HG03565 (cell line): ENCODE results near the gene CENPL.
A peak's percentile ranks its signal among the peaks of the same experiment; 100 is the strongest.
"Not testable (repeated sequence)": the region's sequence is repeated elsewhere in the genome, so short reads cannot be mapped to it uniquely, and the experiment has no call there.

Experiments used
- ATAC-seq: cut with Tn5 transposase; IDR thresholded peaks from one replicate; pipeline ENCODE4 v1.9.1; 2021; ENCODE audit warnings: mild to moderate bottlenecking, moderate library complexity; ENCODE audit not compliant: unreplicated experiment

The CENPL gene, protein sequence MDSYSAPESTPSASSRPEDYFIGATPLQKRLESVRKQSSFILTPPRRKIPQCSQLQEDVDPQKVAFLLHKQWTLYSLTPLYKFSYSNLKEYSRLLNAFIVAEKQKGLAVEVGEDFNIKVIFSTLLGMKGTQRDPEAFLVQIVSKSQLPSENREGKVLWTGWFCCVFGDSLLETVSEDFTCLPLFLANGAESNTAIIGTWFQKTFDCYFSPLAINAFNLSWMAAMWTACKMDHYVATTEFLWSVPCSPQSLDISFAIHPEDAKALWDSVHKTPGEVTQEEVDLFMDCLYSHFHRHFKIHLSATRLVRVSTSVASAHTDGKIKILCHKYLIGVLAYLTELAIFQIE

GRCh38 chr1:173824315-173825081 is at the start of gene CENPL, which contains the start of gene DARS2:
Gene CENPL, minus strand, starts transcription at chr1:173824883. Its CDS starts 13,584 bp downstream, at chr1:173811299.
Gene DARS2, plus strand, starts transcription at chr1:173824673. Its CDS starts 557 bp downstream, at chr1:173825230.
- ATAC-seq = peak; percentile 77

GRCh38 chr1:173871500-173871899 is 46.8 kb upstream of the CENPL start:
- ATAC-seq = no peak

- ATAC-seq = no peak
Observed at GRCh38 chr1:173871091-173871490, 46.4 kb upstream of the CENPL start.

DNA sequence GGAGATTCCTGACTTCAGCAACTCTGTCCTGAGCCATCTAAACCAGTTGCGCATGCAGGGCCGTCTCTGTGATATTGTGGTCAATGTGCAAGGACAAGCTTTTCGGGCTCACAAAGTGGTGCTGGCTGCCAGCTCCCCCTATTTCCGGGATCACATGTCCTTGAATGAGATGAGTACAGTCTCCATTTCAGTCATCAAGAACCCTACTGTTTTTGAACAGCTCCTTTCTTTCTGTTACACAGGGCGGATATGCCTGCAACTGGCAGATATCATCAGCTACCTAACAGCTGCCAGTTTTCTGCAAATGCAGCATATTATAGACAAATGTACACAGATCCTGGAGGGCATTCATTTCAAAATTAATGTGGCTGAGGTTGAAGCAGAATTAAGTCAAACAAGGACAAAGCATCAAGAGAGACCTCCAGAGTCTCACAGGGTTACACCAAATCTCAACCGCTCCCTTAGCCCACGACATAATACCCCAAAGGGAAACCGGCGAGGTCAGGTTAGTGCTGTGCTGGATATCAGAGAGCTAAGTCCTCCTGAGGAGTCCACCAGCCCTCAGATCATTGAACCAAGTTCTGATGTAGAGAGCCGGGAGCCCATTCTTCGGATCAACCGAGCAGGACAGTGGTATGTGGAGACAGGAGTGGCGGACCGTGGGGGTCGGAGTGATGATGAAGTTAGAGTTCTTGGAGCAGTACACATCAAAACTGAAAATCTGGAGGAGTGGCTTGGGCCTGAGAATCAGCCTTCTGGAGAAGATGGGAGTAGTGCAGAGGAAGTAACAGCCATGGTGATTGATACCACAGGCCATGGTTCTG is 45.8 kb upstream of the CENPL start:
- peak; percentile 26 for ATAC-seq

- ATAC-seq = no peak
Observed at GRCh38 chr1:173869021-173869359, 44.3 kb upstream of the CENPL start.

GRCh38 chr1:173868266-173869020 is 43.8 kb upstream of the CENPL start, which contains the start of gene ZBTB37:
Gene ZBTB37, plus strand, starts transcription at chr1:173868380. Its CDS starts 1,846 bp downstream, at chr1:173870226.
- ATAC-seq = peak; percentile 34

- ATAC-seq = peak; percentile 53
Observed at GRCh38 chr1:173867753-173868265, 43.1 kb upstream of the CENPL start, which contains the start of gene GAS5. Gene GAS5, minus strand, starts transcription at chr1:173867989.

GRCh38 chr1:173867141-173867752 is 42.6 kb upstream of the CENPL start:
- ATAC-seq = no peak

GRCh38 chr1:173866413-173867115 is 41.9 kb upstream of the CENPL start:
- ATAC-seq = no peak

GRCh38 chr1:173865468-173866164 is 40.9 kb upstream of the CENPL start:
- no peak for ATAC-seq

DNA sequence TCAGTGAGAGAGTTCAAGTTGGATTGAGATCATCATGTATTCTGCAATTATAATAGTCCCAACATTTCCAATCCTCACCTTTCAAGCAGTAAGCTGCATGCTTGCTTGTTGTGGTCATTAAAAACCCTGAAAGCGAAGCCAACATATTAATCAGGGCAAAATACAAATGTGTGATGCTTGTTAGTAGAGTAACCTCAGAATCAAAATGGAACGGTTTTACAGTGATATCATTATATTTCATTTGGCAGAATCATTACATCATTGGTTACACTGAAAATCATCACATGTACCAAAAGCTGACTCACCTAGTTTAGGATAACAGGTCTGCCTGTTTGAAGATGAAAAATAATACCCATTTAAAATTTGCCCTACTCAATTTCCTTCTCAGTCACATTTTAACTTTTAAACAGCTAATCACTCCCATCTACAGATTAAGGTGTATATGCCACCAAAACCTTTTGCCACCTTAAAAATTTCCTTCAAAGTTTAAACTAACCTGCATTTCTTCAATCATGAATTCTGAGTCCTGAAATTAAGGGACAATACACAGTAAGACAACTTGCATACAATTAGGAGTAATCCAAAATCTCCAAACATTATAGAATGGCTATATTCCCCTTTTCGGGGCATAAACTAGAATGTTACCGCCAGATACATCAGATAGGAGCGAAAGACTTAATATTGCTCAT is 39.6 kb upstream of the CENPL start:
- ATAC-seq = no peak

DNA sequence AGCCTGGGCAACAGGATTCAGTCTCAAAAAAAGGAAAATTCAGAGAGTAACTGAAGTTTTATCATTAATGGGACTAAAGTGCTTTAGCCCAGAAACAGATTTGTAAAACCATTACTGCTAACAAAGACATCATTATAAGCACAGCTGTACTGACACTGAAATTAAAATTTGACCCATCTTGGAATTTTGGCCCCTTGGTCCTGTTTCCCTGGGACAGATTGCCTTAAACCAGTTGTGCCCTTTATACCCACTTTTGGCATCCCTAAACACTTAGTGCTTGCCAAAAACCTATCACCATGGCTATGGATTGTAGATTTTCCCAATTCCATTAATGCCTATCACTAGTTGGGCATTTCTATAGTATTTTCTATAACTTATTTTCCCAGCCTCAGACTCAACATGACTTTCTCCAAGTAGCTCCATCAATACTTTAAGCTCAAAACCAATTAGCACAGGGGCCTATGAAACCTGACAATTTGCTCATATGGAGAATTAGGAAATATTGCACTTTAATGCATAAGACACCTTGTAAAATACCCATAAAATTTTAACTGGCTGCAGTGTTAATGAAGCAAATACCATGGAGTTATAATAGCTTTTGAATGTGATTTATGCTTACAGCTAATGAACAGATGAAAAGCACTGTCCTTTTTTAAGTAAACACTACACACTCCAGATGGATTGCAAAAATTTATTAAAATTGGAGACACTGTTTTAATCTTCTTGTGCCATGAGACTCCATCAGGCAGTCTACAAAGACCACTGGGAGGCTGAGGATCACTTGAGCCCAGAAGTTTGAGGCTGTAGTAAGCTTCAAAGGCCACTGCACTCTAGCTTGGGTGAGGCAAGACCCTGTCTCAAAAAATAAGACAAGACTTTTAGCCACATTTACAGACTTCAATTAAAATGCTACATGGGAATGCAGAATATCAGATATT is 38.8 kb upstream of the CENPL start:
- ATAC-seq = no peak

- no peak for ATAC-seq
Observed at GRCh38 chr1:173862769-173863223, 38.1 kb upstream of the CENPL start.

GRCh38 chr1:173862146-173862768 is 37.6 kb upstream of the CENPL start:
- ATAC-seq = not testable (repeated sequence)

DNA sequence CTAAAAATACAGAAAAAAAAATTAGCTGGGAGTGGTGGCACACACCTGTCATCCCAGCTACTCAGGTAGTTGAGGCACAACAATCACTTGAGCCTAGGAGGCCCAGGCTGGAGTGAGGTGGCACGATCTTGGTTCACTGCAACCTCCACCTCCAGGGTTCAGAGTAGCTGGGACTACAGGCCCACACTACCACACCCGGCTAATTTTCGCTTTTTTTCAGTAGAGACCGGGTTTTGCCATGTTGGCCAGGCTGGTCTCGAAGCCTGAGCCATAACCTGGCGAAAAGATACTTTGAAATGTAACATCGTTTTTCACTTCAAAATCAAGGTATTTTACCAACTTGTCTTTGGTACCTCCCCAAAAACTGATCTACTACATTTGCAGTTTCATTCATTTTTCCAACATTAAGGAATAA is 37.1 kb upstream of the CENPL start:
- no peak for ATAC-seq

GRCh38 chr1:173860065-173860464 is 35.4 kb upstream of the CENPL start:
- no peak for ATAC-seq
